ENCODE results near the gene NTNG1.

The NTNG1 gene

DNA sequence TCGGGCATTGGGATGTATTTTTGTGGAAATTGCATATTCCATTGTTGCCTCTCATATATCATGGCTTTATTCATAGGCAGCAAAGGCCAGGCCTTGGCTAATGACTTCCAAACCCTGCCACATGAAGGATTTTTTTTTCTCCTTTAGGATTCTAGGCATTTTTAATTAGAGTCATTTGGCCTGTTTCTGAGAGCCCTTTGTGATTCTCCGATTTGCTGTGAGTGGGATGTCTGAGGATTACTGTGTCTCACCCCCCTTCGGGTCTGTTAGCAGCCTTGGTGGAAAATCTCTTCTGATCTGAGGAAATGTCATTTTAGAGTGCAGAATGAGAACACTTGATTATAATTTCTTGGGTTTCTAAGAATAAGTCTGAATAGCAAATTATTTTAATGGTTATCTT is 253.5 kb downstream of the NTNG1 start:
- H3K36me3 ChIP-seq (ENCODE audit: insufficient read depth, low read length) = no peaks in the 10 kb centered on the region
- no peaks in the 10 kb centered on the region for H3K4me1 ChIP-seq (ENCODE audit: insufficient read depth, low read length)
- TF ChIP-seq, protein P1, sequence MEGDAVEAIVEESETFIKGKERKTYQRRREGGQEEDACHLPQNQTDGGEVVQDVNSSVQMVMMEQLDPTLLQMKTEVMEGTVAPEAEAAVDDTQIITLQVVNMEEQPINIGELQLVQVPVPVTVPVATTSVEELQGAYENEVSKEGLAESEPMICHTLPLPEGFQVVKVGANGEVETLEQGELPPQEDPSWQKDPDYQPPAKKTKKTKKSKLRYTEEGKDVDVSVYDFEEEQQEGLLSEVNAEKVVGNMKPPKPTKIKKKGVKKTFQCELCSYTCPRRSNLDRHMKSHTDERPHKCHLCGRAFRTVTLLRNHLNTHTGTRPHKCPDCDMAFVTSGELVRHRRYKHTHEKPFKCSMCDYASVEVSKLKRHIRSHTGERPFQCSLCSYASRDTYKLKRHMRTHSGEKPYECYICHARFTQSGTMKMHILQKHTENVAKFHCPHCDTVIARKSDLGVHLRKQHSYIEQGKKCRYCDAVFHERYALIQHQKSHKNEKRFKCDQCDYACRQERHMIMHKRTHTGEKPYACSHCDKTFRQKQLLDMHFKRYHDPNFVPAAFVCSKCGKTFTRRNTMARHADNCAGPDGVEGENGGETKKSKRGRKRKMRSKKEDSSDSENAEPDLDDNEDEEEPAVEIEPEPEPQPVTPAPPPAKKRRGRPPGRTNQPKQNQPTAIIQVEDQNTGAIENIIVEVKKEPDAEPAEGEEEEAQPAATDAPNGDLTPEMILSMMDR (IDR thresholded peaks at IDR 0.05; ENCODE audit: borderline replicate concordance, extremely low read depth, low read length, poor library complexity, severe bottlenecking) = no peak
- no peak for TF ChIP-seq EZH2 (IDR thresholded peaks at IDR 0.05; ENCODE audit: borderline replicate concordance, low read depth, low read length, severe bottlenecking)
- H3K27ac ChIP-seq (ENCODE audit: low read length) = no peak overlapping the region
- H3K9ac ChIP-seq (ENCODE audit: low read depth, low read length) = no peak overlapping the region
- no peak for ATAC-seq (ENCODE audit: insufficient read depth, low read depth)
- H3K27me3 ChIP-seq (ENCODE audit: insufficient read depth, low read length, poor library complexity) = no peaks in the 10 kb centered on the region
- H2AFZ ChIP-seq (ENCODE audit: low read depth, low read length) = no peak overlapping the region
- H3K4me3 ChIP-seq (ENCODE audit: low read depth in 1 of 2, low read length in 2 of 2) = no peak overlapping the region
- no peaks in the 10 kb centered on the region for H3K79me2 ChIP-seq (ENCODE audit: insufficient read depth, low read length)
- no peaks in the 10 kb centered on the region for H3K9me3 ChIP-seq (ENCODE audit: insufficient read depth, low read length, severe bottlenecking)
- no peak for DNase-seq
- no peaks in the 10 kb centered on the region for H4K20me1 ChIP-seq (ENCODE audit: insufficient read depth, low read length)
- H3K4me2 ChIP-seq (ENCODE audit: insufficient read depth, low read length) = no peak overlapping the region

DNA sequence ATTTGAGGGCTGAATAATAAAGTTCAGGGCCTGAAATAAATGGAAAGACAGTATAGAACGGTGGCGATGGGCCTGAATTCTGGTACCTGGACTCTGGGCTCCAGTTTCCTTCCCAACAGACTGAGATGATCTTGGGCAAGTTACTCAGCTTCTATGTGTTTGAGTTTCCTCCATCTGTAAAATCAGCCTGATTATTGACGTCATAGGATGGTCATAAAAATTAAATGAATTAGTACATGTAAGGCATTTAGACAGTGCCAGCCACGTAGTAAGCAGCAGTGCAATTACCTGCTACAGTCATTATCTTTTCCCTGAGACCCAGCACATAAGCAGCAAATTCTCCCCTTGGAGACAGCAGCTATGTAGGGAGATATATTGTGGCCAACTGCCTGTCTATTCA is 260.9 kb downstream of the NTNG1 start:
- TF ChIP-seq EZH2 (IDR thresholded peaks at IDR 0.05; ENCODE audit: borderline replicate concordance, low read depth, low read length, severe bottlenecking) = no peak
- TF ChIP-seq, protein P1 (IDR thresholded peaks at IDR 0.05; ENCODE audit: borderline replicate concordance, extremely low read depth, low read length, poor library complexity, severe bottlenecking) = no peak
- Histone ChIP-seq H3K27ac (ENCODE audit: low read length) (no peak overlapping the region), H2AFZ (ENCODE audit: low read depth, low read length) (no peak overlapping the region), H3K79me2 (ENCODE audit: insufficient read depth, low read length) (no peaks in the 10 kb centered on the region), H3K9ac (ENCODE audit: low read depth, low read length) (no peak overlapping the region), H4K20me1 (ENCODE audit: insufficient read depth, low read length) (no peaks in the 10 kb centered on the region), H3K4me1 (ENCODE audit: insufficient read depth, low read length) (no peaks in the 10 kb centered on the region), H3K9me3 (ENCODE audit: insufficient read depth, low read length, severe bottlenecking) (no peaks in the 10 kb centered on the region), H3K4me3 (ENCODE audit: low read depth in 1 of 2, low read length in 2 of 2) (no peak overlapping the region), H3K36me3 (ENCODE audit: insufficient read depth, low read length) (no peaks in the 10 kb centered on the region), H3K27me3 (ENCODE audit: insufficient read depth, low read length, poor library complexity) (no peaks in the 10 kb centered on the region), H3K4me2 (ENCODE audit: insufficient read depth, low read length) (no peak overlapping the region)
- ATAC-seq (ENCODE audit: insufficient read depth, low read depth) (no peak), DNase-seq (no peak)

DNA sequence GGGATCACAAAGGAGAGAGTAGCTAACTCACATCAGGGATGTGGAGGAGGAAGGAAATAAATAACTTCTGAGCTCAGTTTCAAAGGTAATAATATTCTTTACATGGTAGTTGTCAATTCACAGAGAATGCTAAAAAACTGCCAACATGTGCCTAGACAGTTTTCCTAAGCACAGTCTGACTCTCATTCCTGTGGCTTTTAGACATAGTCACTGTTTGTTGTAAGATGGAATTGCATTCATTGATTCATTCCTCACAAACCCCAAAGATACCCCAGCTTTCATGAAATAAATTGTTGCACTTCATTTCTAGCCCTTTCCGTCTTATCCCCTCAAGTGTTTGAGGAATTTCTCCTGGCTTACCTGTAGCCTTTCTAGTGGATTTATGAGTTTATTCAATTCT is 263.9 kb downstream of the NTNG1 start:
- no peaks in the 10 kb centered on the region for H3K79me2 ChIP-seq (ENCODE audit: insufficient read depth, low read length)
- TF ChIP-seq, protein P1 (IDR thresholded peaks at IDR 0.05; ENCODE audit: borderline replicate concordance, extremely low read depth, low read length, poor library complexity, severe bottlenecking) = no peak
- no peak for TF ChIP-seq EZH2 (IDR thresholded peaks at IDR 0.05; ENCODE audit: borderline replicate concordance, low read depth, low read length, severe bottlenecking)
- no peak overlapping the region for H3K4me3 ChIP-seq (ENCODE audit: low read depth in 1 of 2, low read length in 2 of 2)
- H3K27me3 ChIP-seq (ENCODE audit: insufficient read depth, low read length, poor library complexity) = no peaks in the 10 kb centered on the region
- no peaks in the 10 kb centered on the region for H4K20me1 ChIP-seq (ENCODE audit: insufficient read depth, low read length)
- no peak overlapping the region for H3K4me2 ChIP-seq (ENCODE audit: insufficient read depth, low read length)
- H3K9me3 ChIP-seq (ENCODE audit: insufficient read depth, low read length, severe bottlenecking) = no peaks in the 10 kb centered on the region
- ATAC-seq (ENCODE audit: insufficient read depth, low read depth) (no peak), DNase-seq (no peak)
- H3K36me3 ChIP-seq (ENCODE audit: insufficient read depth, low read length) = no peaks in the 10 kb centered on the region
- H3K4me1 ChIP-seq (ENCODE audit: insufficient read depth, low read length) = no peaks in the 10 kb centered on the region
- H2AFZ ChIP-seq (ENCODE audit: low read depth, low read length) = no peak overlapping the region
- no peak overlapping the region for H3K9ac ChIP-seq (ENCODE audit: low read depth, low read length)
- no peak overlapping the region for H3K27ac ChIP-seq (ENCODE audit: low read length)

DNA sequence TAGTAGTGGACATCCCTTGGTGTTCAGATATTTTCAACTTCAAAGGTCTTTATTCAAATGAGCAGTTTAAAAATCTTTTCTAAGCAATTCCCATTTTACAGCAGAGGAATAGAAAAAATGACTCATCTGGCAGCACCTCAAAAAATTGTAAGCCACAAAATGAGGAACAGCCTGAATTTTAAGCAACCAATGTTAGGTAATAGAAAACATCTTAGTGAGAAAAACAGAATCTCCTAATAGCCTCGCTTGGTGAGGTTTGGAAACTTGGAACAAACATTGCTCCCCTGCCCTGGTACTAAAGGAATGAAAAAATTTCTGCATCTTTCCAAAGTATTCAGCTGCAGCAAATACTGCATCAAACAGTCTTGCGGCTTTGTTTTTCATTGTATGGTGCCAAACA is 264.4 kb downstream of the NTNG1 start:
- Histone ChIP-seq H2AFZ (ENCODE audit: low read depth, low read length) (no peak overlapping the region), H3K4me1 (ENCODE audit: insufficient read depth, low read length) (no peaks in the 10 kb centered on the region), H3K36me3 (ENCODE audit: insufficient read depth, low read length) (no peaks in the 10 kb centered on the region), H3K27ac (ENCODE audit: low read length) (no peak overlapping the region), H4K20me1 (ENCODE audit: insufficient read depth, low read length) (no peaks in the 10 kb centered on the region), H3K4me2 (ENCODE audit: insufficient read depth, low read length) (no peak overlapping the region), H3K27me3 (ENCODE audit: insufficient read depth, low read length, poor library complexity) (no peaks in the 10 kb centered on the region), H3K79me2 (ENCODE audit: insufficient read depth, low read length) (no peaks in the 10 kb centered on the region), H3K9me3 (ENCODE audit: insufficient read depth, low read length, severe bottlenecking) (no peaks in the 10 kb centered on the region), H3K9ac (ENCODE audit: low read depth, low read length) (no peak overlapping the region), H3K4me3 (ENCODE audit: low read depth in 1 of 2, low read length in 2 of 2) (no peak overlapping the region)
- TF ChIP-seq EZH2 (IDR thresholded peaks at IDR 0.05; ENCODE audit: borderline replicate concordance, low read depth, low read length, severe bottlenecking) = no peak
- TF ChIP-seq, protein P1 (IDR thresholded peaks at IDR 0.05; ENCODE audit: borderline replicate concordance, extremely low read depth, low read length, poor library complexity, severe bottlenecking) = no peak
- ATAC-seq (ENCODE audit: insufficient read depth, low read depth) (no peak), DNase-seq (no peak)

Data from DND-41 (cell line).